VCaP (cell line): ENCODE measurements around the gene TMED5.

Source experiments
- H3K27ac ChIP-seq: fragments of 450-650 bp; 2 replicates; pipeline ENCODE4 v1.5.1; 2017
- TF ChIP-seq, protein P1 (sequence below): fragments of 450-650 bp; conservative IDR thresholded peaks from 2 replicates; pipeline ENCODE4 v1.5.1; 2017; ENCODE audit warnings: mild to moderate bottlenecking, moderate library complexity

TMED5 gene

DNA sequence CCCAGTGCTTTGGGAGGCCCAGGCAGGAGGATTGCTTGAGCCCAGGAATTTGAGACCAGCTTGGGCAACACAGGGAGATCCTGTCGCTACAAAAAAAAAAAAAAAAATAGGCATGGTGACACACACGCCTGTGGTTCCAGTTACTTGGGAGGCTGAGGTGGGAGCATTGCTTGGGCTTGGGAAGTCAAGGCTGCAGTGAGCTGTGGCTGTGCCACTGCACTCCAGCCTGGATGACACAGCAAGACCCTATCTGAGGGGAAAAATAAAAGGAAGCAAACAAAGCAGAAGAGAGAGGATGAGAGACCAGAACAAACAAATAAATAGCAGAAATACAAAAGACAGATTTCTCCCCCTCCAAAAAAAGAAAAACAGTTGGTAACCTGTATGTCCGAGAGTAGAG lies 67.1 kb downstream of the TMED5 start:
- no peak overlapping the region for H3K27ac ChIP-seq
- TF ChIP-seq, protein P1, sequence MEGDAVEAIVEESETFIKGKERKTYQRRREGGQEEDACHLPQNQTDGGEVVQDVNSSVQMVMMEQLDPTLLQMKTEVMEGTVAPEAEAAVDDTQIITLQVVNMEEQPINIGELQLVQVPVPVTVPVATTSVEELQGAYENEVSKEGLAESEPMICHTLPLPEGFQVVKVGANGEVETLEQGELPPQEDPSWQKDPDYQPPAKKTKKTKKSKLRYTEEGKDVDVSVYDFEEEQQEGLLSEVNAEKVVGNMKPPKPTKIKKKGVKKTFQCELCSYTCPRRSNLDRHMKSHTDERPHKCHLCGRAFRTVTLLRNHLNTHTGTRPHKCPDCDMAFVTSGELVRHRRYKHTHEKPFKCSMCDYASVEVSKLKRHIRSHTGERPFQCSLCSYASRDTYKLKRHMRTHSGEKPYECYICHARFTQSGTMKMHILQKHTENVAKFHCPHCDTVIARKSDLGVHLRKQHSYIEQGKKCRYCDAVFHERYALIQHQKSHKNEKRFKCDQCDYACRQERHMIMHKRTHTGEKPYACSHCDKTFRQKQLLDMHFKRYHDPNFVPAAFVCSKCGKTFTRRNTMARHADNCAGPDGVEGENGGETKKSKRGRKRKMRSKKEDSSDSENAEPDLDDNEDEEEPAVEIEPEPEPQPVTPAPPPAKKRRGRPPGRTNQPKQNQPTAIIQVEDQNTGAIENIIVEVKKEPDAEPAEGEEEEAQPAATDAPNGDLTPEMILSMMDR, result no peak

DNA sequence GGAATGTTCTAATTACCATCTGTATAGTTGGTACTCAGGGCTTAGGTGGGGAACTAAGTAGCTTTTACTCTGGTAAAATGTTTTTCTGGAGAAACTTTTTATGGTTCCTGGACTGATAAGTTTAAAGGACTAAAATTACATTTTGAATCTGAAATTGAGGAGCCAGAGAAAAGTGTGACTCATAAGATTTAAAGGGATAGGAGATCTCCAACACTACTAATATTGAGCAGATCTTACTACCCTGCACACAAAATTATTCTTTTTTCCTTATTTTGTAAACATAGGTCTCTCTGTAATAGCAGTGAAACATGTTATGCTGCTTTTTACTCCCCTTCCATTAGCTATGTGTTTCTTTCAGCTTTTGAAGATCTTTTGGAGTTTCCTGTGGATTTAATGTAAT lies 68.7 kb downstream of the TMED5 start:
- TF ChIP-seq, protein P1, result no peak
- no peak overlapping the region for H3K27ac ChIP-seq

DNA sequence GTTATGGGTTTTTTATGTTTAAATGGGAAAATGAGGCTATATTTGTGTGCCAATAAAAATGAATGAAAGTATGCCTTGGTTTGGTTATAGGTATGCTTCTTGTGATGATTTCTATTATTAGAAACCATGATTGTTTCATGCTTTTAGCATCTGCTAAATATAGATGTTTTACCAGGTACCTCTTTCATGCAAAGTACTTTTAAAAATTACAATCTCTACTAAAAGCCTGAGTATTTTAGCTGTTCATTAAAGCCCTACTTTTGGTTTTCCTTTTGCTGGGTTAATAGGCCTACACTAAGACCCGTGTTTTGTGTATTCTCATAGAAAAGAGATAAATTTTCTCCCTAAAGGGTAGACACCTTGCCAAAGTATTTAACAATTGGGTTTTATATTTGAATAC lies 69.1 kb downstream of the TMED5 start:
- H3K27ac ChIP-seq, result no peak overlapping the region
- TF ChIP-seq, protein P1, result no peak

DNA sequence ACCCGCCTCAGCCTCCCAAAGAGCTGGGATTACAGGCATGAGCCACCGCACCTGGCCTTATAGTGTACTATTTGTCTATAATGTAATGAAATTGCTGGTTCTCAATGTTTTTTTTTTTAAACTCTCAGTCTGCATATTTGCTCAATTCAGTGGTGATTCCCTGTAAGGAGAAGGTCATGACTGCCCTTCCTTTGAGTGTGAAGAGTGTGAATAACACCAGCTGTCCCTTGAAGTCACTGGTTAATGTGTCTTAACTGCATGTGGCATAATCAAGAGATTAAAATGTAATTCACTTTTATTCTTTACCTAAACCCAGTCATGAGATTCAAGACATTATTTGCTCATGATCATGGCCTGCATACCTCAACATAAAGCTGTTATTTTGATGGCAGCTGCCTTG lies 70.6 kb downstream of the TMED5 start:
- no peak overlapping the region for H3K27ac ChIP-seq
- TF ChIP-seq, protein P1, result no peak

DNA sequence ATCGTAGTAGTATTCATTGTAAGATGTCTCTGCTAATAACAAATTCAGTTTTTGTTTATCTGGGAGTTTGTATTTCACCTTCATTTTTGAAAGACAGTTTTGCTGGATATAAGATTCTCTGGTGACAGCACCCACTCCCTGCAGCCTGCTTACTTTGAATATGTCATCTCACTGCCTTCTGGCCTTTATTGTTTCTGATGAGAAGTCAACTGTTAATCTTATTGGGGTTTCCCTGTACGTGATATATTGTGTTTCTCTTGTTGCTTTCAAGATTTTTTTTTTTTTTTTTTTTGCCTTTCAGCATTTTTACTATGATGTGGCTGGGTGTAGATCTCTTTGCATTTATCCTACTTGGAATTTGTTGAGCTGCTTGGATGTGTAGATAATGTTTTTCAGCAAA lies 71.9 kb downstream of the TMED5 start:
- TF ChIP-seq, protein P1, result no peak
- H3K27ac ChIP-seq, result no peak overlapping the region

DNA sequence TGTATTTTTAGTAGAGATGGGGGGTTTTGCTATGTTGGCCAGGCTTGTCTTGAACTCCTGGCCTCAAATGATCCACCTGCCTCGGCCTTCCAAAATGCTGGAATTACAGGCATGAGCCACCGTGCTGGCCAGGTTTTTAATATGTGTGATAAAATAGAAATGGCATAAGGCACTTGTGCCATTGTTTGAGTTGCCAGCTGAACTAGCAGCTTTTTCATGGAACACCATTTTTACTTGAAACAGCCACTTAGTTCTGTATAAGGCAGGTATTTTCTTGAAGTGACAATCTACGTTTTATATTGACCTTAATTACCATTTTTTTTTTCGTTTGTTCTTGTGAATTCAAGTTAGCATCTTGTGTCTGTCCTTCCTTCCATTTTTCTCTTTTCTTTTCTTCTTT lies 72.8 kb downstream of the TMED5 start:
- H3K27ac ChIP-seq, result no peak overlapping the region
- TF ChIP-seq, protein P1, result no peak

DNA sequence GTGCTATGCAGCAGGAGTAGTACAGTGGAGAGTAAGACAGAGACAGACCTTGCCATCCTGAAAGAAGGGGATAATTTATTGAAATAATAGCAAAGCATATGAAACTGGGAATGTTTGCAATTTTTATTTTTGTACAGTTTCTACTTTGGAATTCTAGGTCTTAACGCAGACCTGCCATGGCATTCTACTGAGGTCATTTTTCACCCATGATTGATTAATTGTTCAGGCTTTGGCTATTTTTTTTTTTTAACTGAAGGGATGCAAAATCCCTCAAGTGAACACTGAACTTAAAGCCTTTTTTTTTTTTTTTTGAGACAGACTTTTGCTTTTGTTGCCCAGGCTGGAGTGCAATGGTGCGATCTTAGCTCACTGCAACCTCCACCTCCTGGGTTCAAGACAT lies 74.0 kb downstream of the TMED5 start:
- no peak overlapping the region for H3K27ac ChIP-seq
- TF ChIP-seq, protein P1, result no peak

DNA sequence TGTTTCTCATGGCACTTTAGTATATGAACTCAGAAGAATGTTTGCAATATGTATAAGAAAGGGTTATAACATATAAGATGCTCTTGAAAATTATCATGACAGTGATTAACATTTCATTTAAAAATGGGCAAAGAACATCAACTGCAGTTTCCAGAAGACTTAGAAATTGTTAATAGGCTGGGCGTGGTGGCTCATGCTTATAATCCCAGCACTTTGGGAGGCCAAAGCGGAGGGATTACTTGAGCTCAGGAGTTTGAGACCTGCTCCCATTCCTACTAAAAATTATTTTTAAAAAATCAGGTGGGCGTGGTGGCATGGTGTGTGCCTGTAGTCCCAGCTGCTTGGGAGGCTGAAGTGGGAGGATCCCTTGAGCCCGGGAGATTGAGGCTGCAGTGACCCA lies 78.1 kb downstream of the TMED5 start:
- H3K27ac ChIP-seq, result no peak overlapping the region
- TF ChIP-seq, protein P1, result no peak
